HPDE6-E6E7 (cell line): Measurements from ENCODE around the gene NKD1.

Source experiments
- DNase-seq: peaks from one replicate; pipeline ENCODE4 v3.0.0; 2011; ENCODE audit warnings: missing footprints; ENCODE audit errors: extremely low spot score

NKD1 gene

DNA sequence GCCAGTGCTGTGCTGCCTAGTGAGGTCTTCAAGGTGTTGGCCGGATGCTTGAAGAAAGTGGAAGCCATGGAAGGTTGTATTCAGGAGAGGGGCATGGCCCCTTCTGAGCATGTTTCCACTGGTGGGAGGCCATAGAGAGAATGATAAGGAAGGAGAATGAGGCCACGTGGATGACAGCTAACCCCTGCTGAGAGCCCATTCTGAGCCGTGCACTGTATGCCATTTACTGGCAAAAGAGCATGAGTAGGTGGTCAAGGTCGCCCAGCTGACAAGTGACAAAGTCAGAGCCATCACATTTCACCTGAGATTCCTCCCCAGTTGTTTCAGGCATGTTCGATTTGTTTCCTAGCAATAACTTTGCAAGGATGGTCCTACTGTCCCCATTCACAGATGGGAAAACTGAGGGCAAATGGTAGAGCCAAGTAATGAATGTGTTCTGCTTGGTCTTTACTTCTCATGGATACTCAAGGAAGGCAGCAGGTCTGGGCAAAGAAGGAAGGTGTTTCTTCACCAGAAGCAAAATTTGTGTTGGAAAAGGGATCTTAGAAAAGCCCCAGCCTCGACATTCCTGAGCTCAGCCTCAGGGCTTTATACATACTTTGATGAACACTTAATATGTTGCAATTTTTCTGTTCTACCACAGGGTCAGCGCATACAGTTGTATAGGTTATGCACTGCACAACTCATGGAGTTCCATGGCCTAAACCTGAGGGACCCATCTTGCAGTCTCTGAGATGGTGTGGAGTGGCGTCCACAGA is 10.5 kb upstream of the NKD1 start:
- DNase-seq = no peak

DNA sequence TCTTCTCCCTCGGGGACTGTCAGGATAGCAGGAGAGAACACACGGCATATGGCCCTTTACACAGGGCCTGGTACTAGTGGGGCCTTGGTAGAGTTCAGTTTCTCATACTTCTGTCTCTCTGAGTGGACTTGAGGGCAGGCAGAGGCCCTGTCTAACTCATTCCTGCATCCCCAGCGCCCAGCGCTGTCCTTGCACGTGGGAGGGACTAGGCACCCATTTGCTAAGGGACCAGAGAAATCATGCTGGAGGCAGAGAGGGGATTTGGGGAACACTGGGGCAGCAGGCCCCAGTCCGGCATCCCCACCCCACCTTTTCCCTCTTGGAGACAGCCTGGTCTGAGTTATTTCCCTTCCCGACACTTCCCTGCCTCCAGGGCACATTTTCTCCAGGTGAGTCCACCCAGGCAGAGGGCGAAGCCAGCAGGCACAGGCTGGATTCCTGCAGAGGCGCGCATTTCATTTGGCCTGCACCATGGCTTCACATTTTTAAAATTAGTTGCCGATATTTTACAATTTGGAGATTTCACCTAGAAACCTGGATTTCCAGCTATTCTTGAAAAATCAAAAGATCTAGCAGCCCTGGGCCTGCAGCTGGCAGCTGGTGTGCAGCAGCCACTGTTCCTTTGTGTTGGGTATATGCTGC is 9.7 kb upstream of the NKD1 start:
- peak; percentile 75 for DNase-seq

- DNase-seq = no peak
Measured at GRCh38 chr16:50539053-50539695, 9.0 kb upstream of the NKD1 start.

DNA sequence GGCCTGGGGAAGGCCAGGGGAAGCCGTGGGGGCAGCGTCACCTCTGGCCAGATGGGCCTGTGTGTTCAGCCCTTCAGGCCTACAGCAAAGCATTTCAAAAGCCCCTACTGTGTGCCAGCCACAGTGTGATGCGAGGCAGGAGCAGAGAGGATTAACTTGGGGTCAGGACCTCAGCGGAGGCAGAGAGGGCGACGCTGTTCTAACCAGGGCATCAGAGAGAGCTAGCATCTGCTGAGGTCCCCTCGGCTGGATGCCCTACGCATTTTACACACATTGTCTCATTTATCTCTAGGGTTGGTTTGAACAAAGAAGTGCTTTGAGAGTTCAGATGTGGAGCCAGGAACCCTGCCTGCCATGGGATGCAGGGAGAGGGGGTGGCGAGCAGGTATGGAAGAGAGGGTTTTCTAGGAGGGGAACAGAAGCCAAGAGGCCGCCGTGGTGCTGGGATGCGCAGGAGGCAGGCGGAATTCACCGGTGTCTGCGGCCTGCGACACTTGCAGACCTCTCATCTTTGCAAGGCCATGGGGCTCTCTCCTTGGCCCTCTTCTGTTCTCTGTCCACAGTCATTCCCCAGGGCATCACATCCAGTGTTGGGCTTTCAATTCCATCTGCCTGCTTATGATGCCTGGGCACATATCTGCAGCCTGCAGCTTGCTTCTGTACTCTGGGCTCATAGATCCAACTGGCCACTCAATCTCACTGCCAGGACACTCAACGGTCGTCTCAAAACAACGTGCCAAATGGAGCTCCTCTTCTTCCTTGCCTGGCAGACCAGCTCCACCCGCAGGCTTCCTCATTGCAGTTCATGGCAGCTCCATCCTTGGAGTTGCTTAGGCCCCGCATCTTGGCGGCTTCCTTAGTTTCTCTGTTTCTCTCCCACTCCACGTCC is 8.1 kb upstream of the NKD1 start:
- no peak for DNase-seq

- DNase-seq = no peak
Measured at GRCh38 chr16:50540711-50541007, 7.5 kb upstream of the NKD1 start.

DNA sequence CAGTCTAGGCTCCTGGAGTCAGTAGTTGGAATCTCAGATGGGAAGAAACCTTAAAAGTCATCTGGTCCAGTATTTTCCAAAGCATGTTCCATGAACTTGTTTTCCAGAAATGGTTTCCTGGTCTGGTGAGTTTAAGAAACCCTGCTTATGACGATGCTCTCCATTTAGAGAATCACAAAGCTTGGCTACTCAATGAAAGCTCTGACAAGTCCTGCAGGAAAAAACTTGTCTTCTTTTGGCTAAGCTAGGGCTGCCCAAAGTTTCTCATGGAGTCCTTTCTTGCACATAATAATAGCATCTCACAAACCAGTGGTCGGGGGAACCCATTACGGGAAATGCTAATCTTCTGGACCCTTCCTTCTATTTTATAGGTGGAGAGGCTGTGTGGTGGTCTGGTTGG is 5.5 kb upstream of the NKD1 start:
- no peak for DNase-seq

DNA sequence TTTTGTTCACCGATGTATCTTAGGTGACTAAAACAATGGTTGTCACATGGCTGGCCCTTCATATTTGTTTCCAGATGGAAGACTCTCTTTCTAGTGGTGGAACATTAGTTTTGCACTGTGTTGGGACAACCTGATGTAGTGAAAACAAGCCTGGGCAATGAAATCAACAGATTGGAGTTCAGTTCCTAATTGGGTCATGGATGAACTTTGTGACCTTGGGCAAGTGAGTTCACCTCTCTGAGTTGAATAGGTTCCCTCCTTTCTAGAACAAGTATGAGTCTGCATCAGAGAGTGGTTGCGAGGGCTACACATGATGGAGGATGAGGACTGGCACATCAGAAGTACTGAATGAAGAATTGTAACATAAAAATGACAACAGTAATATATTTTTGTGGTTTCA is 2.1 kb upstream of the NKD1 start:
- DNase-seq = no peak

- peak; percentile 20 for DNase-seq
Measured at GRCh38 chr16:50547340-50548124, 664 bp upstream of the NKD1 start.

DNA sequence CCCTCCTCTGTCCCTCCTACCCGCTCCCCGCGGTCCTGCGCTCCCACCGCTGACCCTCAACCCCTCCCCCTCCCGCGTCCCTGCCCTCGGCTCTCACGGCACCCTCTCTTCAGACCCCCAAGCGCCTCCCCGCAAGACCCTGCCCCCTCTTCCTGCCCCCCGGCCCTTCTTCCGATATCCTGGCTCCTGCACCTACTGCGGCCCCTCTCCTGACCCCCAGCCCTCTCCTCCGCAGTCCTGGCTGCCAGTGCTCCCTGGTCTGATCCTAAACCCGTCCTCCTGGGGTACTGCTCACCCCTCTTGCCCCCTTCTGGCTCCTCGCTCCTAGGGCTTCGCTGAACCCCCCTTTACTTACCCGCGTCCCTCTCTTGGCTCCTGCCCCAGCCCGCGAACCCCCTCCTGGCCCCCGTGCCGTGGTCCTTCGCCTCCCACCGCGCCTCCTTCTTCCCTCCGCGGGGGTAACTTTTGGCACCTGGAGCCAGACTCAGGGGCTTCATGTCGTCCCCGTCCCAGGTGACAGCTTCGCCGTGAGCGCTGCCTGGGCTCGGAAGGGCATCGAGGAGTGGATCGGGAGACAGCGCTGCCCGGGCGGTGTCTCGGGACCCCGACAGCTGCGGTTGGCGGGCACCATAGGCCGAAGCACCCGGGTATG is 839 bp downstream of the NKD1 start:
- DNase-seq = no peak

- no peak for DNase-seq
Measured at GRCh38 chr16:50549561-50549915, 1.3 kb downstream of the NKD1 start.

GRCh38 chr16:50550035-50550434 is 1.8 kb downstream of the NKD1 start:
- DNase-seq = no peak

GRCh38 chr16:50550866-50551641 is 2.9 kb downstream of the NKD1 start:
- no peak for DNase-seq

- DNase-seq = no peak
Measured at GRCh38 chr16:50552476-50553101, 4.4 kb downstream of the NKD1 start.

DNA sequence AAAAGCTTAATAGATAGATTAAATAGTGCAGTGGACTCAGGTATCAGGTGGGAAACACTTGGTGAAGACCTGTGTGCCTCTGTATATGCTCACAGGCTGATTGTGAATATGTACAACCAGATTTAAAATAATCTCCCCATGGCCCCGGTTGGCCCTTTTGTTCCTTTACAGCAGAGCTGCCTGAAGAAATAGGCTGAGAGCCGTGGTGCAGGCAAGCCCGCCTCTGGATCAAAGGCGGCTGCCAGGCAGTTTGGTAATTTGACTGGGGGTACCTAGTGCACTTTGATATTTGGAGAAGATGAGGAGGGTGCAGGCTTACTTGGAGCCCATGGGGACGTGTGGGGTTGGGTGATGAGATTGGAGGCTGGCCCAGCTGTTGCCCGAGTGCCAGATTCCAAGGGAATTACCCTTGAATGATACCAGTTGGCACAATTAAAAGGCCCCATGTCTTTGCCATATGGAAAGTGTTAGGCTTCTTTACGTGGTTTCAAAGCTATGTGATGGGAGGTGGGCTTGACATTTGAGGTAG is 5.0 kb downstream of the NKD1 start:
- DNase-seq = no peak

- no peak for DNase-seq
Measured at GRCh38 chr16:50553731-50554360, 5.7 kb downstream of the NKD1 start.

DNA sequence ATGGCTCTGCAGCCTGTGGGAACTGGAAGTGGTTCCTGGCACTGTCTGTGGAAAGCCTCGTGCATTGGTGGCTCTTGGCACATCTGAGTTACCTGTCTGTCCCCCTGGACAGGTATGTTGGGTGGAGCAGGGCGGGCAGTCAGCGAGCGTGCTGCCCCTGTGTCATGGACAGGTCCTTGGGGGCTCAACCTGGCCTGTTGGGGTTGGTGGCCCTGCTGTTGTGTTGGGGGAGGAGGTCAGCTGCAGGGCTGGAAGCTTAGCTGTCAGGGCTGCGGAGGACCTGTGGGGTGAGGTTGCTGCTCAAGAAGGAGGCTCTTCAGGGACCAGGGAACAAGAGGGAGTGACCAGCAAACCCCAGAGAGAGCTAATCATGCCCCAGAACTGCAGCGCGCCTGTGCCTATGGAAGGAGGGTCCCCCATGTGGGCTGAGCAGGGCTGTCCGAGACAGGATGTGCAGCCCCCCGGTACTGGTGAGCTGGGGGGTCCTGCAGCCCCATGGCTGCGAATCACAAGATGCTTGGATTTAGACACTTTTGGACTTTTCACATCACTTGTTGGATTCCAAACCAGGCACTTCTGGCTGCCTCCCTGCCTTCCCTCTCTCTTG is 7.2 kb downstream of the NKD1 start:
- DNase-seq = no peak

GRCh38 chr16:50555952-50556673 is 7.9 kb downstream of the NKD1 start:
- no peak for DNase-seq

DNA sequence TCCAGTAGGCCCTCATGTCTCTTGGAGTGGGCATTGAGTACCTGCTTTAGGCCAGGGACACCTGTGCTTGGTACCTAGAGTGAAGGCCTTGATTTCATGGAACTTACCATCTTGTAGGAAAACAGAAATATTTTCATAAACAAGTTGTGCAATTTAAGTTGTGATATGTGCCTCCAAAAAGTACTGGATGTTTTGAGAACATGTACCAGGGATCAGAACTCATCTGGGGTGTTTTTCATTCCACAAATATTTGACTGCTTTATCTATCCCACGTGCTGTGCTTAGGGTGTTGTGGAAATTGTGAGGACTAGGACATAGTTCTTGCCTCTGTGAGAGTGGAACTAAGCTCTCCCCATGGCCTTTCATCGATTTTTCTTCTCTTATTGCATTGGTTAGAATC is 8.8 kb downstream of the NKD1 start:
- DNase-seq = no peak
